Measurements from ENCODE around the gene LYZL6. TPM values are rescaled to one million over a fixed set of nuclear protein-coding genes. Genes with fewer than 3 reads are reported as not detected.

The LYZL6 gene
- total RNA-seq, 1 experiment from 2014 or later = not detected

- TF ChIP-seq, protein P1, sequence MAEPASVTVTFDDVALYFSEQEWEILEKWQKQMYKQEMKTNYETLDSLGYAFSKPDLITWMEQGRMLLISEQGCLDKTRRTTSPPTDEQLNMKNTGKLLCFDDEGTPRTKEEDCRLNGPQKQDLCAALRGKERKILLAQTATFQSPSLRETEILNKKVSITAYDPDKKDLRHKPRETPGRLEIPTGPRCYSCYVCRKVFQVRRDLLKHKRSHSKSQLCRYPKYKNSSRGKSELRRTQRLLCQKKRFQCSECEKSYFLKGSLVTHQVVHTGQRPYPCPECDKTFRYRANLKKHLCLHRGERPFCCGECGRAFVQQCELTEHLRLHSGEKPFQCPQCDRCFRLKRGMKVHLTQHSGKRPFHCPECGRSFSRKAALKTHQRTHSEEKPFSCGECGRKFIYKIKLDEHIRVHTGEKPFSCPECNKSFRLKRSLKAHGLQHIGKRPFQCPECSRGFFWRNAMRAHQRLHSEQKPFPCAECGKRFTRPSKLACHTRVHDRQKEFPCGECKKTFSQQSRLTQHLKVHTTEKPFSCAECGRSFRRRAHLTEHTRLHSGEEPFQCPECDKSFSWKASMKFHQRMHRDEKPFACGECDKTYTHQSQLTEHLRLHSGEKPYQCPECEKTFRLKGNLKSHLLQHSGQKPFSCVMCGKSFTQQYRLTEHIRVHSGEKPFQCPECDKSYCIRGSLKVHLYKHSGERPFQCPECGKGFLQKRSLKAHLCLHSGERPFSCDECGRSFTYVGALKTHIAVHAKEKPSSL (CRISPR knock-in tag; conservative IDR thresholded peaks at IDR 0.05) = no peak
- no peak for TF ChIP-seq ZNF232 (CRISPR knock-in tag; IDR thresholded peaks at IDR 0.05)
Observed at GRCh38 chr17:35986643-35987042, 43.1 kb upstream of the LYZL6 start, which contains the start of gene CCL14 (continued).

DNA sequence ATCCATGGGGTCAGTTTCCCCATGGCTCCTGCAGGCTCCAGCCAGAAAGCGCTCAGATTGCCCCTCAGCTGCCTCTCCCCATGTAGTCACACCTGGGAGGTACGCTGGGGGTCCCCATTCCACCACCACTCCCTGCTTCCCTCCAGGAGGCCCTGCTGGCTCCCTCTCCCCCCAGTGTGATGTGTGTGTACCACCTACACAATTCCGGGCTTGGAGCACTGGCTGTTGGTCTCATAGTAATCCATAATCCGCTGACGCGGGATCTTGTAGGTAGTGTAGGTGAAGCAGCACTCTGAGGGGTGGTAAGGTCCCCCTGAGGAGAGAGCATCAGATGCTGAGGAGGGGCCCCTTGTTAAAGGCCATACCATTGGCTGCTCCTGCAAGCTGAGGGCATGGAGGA is 40.6 kb upstream of the LYZL6 start:
- Mint-ChIP-seq H3K4me3 (no peak overlapping the region), H3K27ac (no peak overlapping the region), H3K9me3 (no peaks in the 10 kb centered on the region), H3K36me3 (no peaks in the 10 kb centered on the region), H3K4me1 (no peaks in the 10 kb centered on the region), H3K27me3 (ENCODE audit: low read depth) (no peaks in the 10 kb centered on the region)
- ATAC-seq (no peak), DNase-seq (ENCODE audit: low spot score) (no peak)
- TF ChIP-seq NFATC4 (CRISPR knock-in tag; IDR thresholded peaks at IDR 0.05) (no peak), HMGA2 (CRISPR knock-in tag; IDR thresholded peaks at IDR 0.05) (no peak), NR2C2 (CRISPR knock-in tag; IDR thresholded peaks at IDR 0.05) (no peak)
- ChIA-PET CTCF (interaction anchor here (0.8 kb wide), 1 partner anchor 89 kb away, joined by 3 read pairs; no protein-coding TSS in a partner anchor), POLR2A (no interaction called here)

DNA sequence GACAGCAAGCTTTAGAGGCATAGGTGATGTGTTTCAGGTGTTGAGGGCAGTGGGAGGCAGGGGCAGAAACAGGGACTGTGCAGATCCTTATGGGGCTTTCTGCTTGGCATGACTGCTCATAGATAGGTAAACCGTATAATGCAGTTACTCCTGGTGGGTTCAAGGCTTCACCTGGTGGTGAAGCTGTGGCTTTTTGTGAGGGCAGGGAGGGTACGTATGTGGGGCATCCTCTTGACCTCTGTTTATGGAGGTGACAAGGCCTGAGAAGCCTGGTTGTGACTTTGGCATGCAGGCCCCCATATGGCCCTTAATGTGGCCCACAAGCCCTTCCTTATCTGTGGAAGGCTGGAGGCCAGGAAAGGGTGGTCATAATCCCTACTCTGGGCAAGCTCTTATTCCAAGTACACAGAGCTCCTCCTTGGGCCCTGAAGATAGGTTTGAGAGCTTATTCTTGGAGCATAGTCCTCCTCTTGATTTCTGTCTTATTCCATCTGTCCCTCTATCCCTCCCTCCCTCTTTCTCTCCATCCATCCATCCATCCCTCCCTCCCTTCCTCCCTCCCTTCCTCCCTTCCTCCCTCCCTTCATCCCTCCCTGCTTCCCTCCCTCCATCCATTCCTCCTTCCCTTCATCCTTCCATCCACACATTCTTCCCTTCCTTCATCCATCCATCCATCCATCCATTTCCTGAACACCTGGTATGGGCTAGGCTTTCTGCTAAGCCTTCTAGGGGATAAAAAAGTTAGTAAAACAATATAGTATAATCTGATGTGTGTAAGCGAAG is 39.1 kb upstream of the LYZL6 start:
- DNase-seq (ENCODE audit: low spot score) (no peak), ATAC-seq (no peak)
- no peaks in the 10 kb centered on the region for H3K36me3 Mint-ChIP-seq
- no peaks in the 10 kb centered on the region for H3K4me1 Mint-ChIP-seq
- no peak overlapping the region for H3K4me3 Mint-ChIP-seq
- no peaks in the 10 kb centered on the region for H3K9me3 Mint-ChIP-seq
- H3K27me3 Mint-ChIP-seq (ENCODE audit: low read depth) = no peaks in the 10 kb centered on the region; the same call in 1 of the 2 replicates
- H3K27ac Mint-ChIP-seq = no peak overlapping the region
- POLR2A ChIA-PET = no interaction called here
- no peak for TF ChIP-seq NR1H2 (CRISPR knock-in tag; IDR thresholded peaks at IDR 0.05)
- no peak for TF ChIP-seq KAT7 (CRISPR knock-in tag; IDR thresholded peaks at IDR 0.05; ENCODE audit: borderline replicate concordance)
- no peak for TF ChIP-seq ZNF232 (CRISPR knock-in tag; IDR thresholded peaks at IDR 0.05)
- TF ChIP-seq EMX1 (CRISPR knock-in tag; IDR thresholded peaks at IDR 0.05) = no peak
- TF ChIP-seq FOXK1 (CRISPR knock-in tag; IDR thresholded peaks at IDR 0.05) = no peak
- TF ChIP-seq ZNF423 (CRISPR knock-in tag; IDR thresholded peaks at IDR 0.05) = no peak
- TF ChIP-seq, protein P1 (CRISPR knock-in tag; conservative IDR thresholded peaks at IDR 0.05) = no peak
- TF ChIP-seq PRRX2 (CRISPR knock-in tag; IDR thresholded peaks at IDR 0.05) = no peak
- no peak for TF ChIP-seq TP53 (CRISPR knock-in tag; IDR thresholded peaks at IDR 0.05)
- TF ChIP-seq, protein P2, sequence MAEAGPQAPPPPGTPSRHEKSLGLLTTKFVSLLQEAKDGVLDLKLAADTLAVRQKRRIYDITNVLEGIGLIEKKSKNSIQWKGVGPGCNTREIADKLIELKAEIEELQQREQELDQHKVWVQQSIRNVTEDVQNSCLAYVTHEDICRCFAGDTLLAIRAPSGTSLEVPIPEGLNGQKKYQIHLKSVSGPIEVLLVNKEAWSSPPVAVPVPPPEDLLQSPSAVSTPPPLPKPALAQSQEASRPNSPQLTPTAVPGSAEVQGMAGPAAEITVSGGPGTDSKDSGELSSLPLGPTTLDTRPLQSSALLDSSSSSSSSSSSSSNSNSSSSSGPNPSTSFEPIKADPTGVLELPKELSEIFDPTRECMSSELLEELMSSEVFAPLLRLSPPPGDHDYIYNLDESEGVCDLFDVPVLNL (CRISPR knock-in tag; IDR thresholded peaks at IDR 0.05; ENCODE audit: borderline replicate concordance, low read depth) = no peak
- CTCF ChIA-PET = interaction anchor here (0.6 to 8.5 kb wide), 11 partner anchors 13 to 500 kb away, joined by 3 to 159 read pairs (median 5); no protein-coding TSS in a partner anchor

- no peaks in the 10 kb centered on the region for H3K4me1 Mint-ChIP-seq
- no peaks in the 10 kb centered on the region; the same call in 1 of the 2 replicates for H3K27me3 Mint-ChIP-seq (ENCODE audit: low read depth)
- peak; percentile 61 for DNase-seq (ENCODE audit: low spot score)
- POLR2A ChIA-PET = no interaction called here
- H3K27ac Mint-ChIP-seq = no peak overlapping the region
- CTCF ChIA-PET = interaction anchor here (0.6 to 8.5 kb wide), 14 partner anchors 12 to 504 kb away, joined by 3 to 159 read pairs (median 4); no protein-coding TSS in a partner anchor
- no peaks in the 10 kb centered on the region for H3K9me3 Mint-ChIP-seq
- H3K4me3 Mint-ChIP-seq = no peak overlapping the region
- no peaks in the 10 kb centered on the region for H3K36me3 Mint-ChIP-seq
- ATAC-seq = peak; percentile 75
- TF ChIP-seq NR2C2 (CRISPR knock-in tag; IDR thresholded peaks at IDR 0.05) (no peak), TP53 (CRISPR knock-in tag; IDR thresholded peaks at IDR 0.05) (no peak), ZNF396 (CRISPR knock-in tag; IDR thresholded peaks at IDR 0.05; ENCODE audit: borderline replicate concordance) (no peak), JAZF1 (CRISPR knock-in tag; IDR thresholded peaks at IDR 0.05) (no peak), GRHL2 (CRISPR knock-in tag; IDR thresholded peaks at IDR 0.05; ENCODE audit: insufficient replicate concordance, severe bottlenecking) (no peak), ZNF232 (CRISPR knock-in tag; IDR thresholded peaks at IDR 0.05) (no peak), NFATC4 (CRISPR knock-in tag; IDR thresholded peaks at IDR 0.05) (no peak), ZNF512 (CRISPR knock-in tag; IDR thresholded peaks at IDR 0.05; ENCODE audit: borderline replicate concordance) (no peak)
- TF ChIP-seq, protein P3, sequence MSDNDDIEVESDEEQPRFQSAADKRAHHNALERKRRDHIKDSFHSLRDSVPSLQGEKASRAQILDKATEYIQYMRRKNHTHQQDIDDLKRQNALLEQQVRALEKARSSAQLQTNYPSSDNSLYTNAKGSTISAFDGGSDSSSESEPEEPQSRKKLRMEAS (CRISPR knock-in tag; IDR thresholded peaks at IDR 0.05) = no peak
Observed at GRCh38 chr17:35981908-35982330, 38.4 kb upstream of the LYZL6 start.
